ENCODE results near the gene CHST9.
"Not testable (repeated sequence)": the region's sequence is repeated elsewhere in the genome, so short reads cannot be mapped to it uniquely, and the experiment has no call there.

The CHST9 gene, protein sequence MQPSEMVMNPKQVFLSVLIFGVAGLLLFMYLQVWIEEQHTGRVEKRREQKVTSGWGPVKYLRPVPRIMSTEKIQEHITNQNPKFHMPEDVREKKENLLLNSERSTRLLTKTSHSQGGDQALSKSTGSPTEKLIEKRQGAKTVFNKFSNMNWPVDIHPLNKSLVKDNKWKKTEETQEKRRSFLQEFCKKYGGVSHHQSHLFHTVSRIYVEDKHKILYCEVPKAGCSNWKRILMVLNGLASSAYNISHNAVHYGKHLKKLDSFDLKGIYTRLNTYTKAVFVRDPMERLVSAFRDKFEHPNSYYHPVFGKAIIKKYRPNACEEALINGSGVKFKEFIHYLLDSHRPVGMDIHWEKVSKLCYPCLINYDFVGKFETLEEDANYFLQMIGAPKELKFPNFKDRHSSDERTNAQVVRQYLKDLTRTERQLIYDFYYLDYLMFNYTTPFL

DNA sequence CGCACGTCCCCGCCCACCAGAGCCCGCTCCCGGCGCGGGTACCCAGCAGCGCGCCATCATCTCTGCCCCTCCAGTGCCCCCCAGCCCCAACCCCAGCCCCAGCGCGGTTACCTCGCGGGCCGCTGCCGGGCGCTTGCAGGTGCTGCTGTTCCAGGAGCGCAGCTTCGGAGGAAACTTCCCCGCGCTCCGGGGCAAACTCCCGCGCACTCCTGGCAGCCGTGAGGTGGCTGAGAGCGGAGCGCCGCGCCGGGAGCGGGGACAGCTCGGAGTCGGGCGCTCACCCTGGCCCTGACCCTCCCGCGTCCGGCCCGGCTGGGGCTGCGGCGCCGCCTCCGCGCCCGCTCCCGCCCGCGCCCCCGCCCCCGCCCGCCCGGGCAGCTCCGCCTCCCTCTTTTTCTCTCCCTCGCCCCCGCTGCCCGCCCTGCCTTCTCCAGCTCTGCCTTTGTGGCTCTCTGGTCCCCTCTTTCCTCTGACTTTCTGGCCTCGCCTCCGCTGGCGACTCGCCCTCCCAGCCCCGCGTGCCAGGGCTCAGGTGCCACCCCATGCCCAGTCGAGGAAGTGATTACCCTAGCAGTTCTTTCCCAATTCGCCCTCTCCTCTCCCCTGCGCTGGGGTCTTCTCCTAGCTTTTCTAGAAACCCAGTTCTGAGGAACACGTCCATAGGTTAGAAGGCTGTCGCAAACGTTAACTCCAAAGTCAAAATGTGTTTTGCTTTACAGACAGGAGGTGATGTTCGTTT lies at the start of gene CHST9:
Gene CHST9, minus strand, starts transcription at position 284 of the 739 bp plus-strand sequence. CDS start 42,499 bp downstream, outside the sequence.
- in situ Hi-C loops (cut with HindIII; ENCODE audit: low sequenced_read_pairs), result no loop called here

DNA sequence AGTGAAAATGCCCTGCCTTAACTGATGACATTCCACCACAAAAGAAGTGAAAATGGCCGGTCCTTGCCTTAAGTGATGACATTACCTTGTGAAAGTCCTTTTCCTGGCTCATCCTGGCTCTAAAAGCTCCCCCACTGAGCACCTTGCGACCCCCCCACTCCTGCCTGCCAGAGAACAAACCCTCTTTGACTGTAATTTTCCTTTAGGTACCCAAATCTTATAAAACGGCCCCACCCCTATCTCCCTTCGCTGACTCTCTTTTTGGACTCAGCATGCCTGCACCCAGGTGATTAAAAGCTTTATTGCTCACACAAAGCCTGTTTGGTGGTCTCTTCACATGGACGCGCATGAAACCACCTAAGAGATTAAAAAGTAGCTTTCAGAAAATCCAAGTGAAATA lies 47.2 kb upstream of the CHST9 start:
- in situ Hi-C loops (cut with HindIII; ENCODE audit: low sequenced_read_pairs), result not testable (repeated sequence)

DNA sequence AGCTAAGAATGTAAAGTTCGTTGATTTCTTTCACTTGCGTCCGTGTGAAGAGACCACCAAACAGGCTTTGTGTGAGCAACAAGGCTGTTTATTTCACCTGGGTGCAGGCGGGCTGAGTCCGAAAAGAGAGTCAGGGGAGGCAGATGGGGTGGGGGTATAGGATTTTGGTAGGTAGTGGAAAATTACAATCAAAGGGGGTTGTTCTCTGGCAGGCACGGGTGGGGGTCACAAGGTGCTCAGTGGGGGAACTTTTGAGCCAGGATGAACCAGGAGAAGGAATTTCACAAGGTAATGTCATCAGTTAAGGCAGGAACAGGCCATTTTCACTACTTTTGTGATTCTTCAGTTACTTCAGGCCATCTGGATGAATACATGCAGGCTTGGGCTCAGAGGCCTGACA lies 46.6 kb upstream of the CHST9 start:
- in situ Hi-C loops (cut with HindIII; ENCODE audit: low sequenced_read_pairs), result not testable (repeated sequence)

DNA sequence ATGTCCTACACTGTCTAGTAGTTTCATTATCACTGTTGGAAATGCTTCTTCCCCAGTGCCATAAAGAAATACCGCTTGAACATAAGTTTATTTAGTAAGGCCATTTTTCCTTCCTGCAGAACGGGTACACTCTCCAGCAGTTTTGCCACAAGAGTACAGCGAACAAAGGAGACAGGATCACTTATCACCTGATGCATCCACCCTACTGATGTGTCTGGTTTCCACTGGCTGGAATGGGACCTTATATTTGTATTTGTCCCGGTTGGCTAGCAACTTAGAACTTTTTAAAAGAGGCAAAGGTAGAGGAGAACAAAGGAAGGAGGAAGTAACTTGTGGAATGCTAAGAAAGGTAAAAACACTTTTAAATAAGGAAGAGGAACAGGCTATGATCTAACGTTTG lies 46.1 kb upstream of the CHST9 start:
- in situ Hi-C loops (cut with HindIII; ENCODE audit: low sequenced_read_pairs), result not testable (repeated sequence)

DNA sequence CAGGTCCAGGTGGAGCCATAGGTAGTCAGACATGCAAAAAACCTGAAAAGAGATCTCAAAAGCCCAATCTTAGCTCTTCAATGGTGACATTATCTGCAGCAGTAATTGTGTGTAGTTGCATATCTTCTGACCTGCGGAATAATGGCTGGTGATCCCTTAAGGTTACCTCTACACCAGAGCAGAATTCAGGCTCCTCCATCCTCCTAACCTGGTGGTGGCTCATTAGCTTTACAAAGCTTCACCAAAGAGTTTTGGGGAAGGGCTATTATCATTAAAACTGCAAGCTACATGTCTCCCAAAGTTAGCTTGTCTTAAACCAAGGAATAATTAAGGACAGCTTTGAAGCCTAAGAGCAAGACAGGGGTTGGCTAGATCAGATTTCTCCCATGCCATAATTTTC lies 42.6 kb upstream of the CHST9 start:
- in situ Hi-C loops (cut with HindIII; ENCODE audit: low sequenced_read_pairs), result no loop called here

DNA sequence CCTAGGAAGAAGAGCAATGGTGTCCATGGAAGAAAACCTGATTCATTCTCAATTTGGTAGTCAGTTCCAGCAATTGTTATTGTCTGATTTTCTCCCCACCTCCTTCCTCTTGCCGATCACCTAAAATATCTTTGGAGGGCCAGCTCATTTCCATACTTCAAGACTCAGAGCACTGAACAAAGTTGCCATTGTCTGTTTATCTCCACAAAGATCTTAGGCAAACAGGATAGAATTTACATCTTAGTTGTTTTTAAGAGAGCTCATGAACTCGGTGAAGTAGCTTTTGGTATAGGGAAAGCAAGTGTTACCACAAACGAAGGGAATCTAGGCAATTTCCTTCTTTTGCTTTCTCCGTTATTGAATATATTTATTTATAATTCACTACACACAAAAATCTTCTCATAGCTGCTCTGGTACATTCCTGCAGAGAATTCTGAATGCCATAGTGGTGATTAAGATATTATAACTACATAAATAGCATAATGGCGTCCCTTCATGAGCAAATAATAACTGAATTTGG lies 41.5 kb upstream of the CHST9 start:
- in situ Hi-C loops (cut with HindIII; ENCODE audit: low sequenced_read_pairs), result no loop called here

DNA sequence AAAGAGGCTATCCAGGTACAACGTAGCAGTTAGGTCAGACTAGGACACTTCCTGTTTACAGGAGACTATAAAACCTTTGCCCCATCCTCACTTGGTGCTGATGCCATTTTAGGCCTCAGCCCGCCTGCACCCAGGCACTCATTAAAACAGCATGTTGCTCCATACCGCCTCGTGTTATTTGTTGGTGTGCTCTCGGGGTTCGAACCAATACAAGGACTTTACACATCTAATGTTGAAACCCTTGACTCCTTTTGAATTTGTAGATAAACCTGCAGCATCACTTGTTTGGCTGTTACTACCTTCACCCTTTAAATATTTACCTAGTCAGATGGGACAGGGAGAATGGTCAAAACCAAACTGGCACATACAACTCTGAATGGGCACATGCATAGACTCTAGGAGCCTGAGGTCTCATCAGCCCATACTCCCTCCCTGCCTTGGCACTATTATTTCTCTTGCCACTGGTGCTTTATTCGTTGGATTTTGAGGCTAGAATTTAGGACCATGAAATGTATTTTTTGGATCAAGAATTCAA lies 40.9 kb upstream of the CHST9 start:
- in situ Hi-C loops (cut with HindIII; ENCODE audit: low sequenced_read_pairs), result no loop called here

DNA sequence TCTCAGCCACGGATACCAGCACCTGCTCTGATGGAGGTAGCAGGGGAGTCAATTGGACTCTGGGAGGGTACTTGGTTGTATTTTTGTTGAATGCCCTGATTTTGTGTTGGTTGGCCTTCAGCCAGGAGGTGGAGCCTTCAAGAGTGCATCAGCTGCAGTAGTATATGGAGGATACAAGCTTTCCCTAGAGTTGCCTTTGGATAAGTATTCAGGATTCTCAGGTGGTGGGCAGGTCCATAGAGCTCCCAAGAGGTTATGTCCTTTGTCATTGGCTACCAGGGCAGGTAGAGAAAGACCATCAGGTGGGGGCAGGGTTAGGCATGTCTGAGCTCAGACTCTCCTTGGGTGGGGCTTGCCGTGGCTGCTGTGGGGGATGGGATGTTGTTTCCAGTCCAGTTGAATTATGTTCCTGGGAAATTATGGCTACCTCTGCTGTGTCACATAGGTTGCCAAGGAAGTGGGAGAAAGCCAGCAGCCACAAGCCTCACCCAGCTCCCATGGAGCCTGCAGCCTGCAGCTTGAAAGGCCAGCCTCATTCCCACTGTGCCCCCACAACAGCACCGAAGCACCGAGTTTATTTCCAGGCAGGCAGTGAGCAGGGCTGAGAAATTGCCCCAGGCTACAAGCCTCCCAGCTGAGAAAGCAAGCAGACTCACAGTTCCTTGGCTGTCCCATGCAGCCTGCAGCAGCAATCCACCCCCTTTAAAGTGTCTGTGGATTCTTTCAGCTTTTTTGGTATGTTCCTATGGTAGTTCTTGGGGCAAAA lies 38.6 kb upstream of the CHST9 start:
- in situ Hi-C loops (cut with HindIII; ENCODE audit: low sequenced_read_pairs), result no loop called here

DNA sequence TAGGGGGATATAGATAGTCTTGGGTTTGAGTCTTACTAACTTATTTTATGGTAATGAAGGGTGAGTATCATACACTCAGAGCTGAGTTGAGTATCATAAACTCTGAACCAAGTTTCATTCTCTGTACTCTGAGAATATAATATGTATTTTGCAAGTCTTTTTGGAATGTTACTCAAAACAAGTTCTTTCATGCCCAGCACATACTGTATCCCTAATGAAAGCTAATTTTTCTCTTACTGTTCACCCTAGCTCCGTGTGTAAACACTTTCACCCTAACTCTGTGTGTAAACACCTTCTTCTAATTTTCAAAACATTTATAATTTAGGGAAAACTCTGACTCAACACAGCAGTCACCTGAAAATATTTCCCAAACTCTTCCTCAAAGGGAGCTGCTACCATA lies 29.7 kb upstream of the CHST9 start:
- in situ Hi-C loops (cut with HindIII; ENCODE audit: low sequenced_read_pairs), result no loop called here

DNA sequence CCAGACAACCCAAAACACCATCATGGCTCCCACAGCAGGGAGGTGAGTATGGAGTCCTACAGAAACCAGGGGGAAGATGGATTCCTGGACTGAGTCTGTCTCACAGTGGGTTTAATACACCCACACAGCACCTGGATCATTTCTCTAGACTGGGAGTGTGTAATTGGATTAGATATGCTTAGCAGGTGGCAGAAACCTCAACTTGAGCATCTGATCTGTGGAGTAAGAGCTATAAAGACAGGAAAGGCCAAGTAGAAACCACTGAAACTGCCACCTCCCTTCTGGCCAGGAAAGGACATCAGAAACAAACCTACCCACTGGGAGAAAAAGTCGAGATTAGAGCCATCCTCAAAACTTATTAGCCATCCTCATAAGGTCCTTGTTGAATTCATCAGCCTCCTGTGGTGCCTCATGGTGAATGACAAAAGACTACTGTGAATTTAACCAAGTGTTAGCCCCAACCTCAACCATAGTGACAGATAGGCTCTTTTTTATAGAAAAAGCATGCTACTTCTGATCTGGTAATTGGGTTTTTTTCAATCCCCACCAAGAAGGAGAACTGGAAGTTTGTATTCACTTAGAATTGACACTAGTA lies 28.1 kb upstream of the CHST9 start:
- in situ Hi-C loops (cut with HindIII; ENCODE audit: low sequenced_read_pairs), result no loop called here

DNA sequence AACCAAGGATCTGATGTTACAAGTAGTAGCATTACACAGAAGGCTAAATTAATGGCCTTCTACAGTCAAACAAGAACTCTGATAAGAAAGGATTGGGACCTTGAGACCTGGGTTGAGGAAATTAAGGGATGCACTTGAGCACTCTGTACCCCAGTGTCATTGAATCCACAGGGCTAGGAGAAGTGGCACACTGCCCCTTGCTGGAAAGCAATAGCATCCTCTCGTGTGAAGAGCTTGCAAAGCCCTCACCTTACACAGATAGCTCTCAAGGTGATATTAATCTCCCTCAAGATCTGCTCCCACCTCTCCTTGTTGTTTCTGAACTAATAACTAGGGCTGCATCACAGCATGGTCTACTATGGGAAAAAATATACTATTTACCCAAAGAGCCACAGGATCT lies 26.5 kb upstream of the CHST9 start:
- in situ Hi-C loops (cut with HindIII; ENCODE audit: low sequenced_read_pairs), result no loop called here

DNA sequence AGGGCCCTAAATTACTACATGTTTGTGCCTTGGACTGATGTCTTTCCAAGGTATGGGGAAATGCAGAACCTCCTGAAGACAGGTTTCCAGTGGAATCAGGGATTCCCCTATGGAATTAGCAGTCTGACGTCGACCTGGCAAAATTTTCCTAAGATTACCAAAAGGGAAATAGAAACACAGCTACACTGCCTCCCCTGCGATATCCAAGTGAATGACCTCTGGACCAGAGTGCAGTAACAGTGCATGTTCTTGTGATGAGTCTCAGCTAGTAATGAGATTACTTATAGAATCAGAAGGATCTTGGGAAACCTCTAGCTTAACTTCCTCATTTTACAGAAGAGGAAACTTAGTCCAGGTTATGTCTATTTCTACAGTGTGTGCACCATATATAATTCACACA lies 21.3 kb upstream of the CHST9 start:
- in situ Hi-C loops (cut with HindIII; ENCODE audit: low sequenced_read_pairs), result no loop called here

DNA sequence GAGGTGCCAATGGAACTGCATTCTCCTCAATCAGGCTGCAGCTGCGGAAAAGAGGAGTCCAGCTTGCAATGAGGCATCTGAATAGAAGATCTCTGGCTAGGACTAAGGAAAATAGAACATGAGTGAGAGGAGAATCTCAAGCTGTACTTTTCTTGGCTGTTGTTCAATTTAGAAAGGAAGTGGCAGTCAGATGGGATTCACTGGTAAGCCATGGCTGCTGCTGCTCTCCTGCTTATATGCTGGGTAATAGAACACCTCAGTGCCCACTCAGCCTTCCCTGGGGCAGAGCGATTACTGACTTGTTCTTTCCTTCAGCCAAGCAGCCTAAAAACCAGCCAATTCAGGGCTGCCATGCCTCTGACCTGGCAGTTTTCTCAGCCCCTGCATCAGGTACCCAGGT lies 17.6 kb upstream of the CHST9 start:
- in situ Hi-C loops (cut with HindIII; ENCODE audit: low sequenced_read_pairs), result no loop called here

DNA sequence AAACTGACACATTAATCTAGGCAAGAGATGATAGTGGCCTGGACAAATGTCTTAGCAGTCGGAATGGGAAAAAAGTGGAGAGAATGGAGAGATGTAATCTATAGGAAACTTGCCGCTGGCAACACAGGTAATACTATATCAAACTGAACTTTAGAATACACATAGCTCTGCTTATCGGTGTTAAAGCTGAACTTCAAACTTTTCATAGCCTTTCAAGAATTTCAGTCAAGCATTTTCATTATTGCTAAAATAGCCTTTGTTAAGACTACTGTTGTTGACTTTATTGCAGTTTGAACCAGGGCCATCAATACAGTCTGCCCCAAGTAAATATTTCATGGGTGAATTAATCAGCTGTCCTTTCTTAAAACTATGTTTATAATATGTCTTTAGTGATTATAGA lies 12.9 kb upstream of the CHST9 start:
- in situ Hi-C loops (cut with HindIII; ENCODE audit: low sequenced_read_pairs), result no loop called here

DNA sequence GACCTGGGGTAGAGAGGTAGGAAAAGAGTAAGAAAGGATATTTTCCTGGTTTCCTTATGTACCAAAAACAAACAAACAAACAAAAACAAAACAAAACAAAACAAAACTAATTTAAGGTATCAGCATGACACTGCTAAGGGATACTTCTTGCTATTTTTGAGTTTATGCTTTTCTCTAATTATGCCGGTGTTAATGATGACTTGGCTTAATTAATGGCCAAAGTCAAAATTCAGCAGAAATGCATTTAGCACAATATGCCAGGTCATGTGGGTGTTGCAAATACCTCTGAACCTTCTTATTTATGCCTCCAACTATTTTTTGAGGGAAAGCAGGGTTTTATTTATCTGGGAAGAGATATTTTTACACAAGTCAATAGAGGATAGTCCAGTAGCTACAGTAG lies 3.2 kb upstream of the CHST9 start:
- in situ Hi-C loops (cut with HindIII; ENCODE audit: low sequenced_read_pairs), result no loop called here

DNA sequence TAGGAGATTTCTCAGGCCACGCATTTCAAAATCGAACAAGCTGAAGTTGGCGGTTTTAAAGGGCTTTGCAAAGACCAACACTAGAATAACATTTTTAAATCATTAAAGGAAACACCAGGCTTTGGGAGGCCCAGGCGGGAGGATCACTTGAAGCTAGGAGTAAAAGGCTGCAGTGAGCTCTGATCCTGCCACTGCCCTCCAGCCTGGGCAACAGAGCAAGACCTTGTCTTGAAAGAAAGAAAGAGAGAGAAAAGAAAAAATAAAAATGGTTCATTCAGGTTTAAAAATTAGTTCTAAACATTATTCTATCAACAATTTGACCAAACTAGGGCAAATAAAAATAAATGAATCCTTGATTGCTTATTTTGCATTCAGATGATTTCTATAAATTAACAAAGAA lies 789 bp upstream of the CHST9 start:
- in situ Hi-C loops (cut with HindIII; ENCODE audit: low sequenced_read_pairs), result no loop called here

DNA sequence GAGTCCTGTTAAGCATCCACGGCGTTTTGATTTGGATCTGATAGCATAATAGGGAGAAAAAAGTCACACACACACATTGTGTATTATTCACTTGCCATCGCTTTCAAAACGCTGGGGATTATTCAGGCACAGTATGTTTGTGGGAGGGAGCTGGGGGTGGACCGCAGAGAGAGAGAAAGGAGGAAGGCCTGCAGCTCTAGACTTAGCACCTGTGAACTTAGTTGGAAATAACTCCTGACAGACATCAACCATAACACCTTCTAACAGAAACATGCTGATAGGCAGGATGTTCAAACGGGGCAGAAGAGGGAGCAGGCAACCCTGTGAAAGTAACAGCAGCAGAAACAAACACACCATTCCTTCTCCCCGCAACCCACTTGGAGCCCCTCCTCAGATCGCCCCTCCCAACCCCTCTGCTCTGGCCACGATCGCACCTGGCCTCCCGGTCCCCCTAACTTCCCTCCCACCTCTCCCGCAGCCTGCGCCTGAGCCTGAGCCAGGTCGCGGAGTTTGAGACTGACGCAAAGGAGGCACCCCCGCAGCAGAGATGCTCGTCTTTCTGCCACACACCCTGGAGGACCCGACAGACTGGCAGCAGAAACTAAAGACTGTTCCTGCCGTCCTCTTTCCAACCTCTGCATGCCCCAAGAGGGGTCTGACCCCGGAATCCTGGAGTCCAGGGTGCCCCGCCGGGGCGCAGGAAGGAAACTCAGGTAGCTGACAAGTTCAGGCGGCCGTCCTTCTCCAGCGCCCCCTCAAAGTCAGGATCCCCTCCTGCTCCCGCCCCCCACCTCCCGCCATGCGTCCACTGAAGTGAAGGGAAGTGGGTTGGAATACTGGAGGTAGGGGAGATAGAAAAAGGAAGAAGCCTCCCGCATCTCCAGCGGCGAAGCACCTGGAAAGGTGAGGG lies 738 bp downstream of the CHST9 start:
- in situ Hi-C loops (cut with HindIII; ENCODE audit: low sequenced_read_pairs), result no loop called here

DNA sequence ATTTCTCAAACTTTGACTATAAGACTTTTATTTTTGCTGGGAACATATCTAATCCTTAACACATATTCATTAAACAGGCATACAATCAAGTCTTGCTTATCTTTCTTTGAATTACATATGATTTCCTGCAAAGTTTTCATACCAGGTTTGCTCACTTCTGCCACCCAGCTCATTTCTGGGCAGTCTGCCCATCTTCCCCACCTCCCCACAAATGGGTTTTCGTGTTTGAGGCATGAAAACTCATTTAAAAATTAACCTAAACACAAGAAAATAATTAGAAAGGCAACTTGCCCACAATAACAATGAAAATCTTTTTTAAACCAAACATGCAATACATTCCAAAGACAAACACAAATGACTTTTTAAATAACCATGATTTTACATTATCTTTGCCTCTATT lies 3.4 kb downstream of the CHST9 start:
- in situ Hi-C loops (cut with HindIII; ENCODE audit: low sequenced_read_pairs), result no loop called here

DNA sequence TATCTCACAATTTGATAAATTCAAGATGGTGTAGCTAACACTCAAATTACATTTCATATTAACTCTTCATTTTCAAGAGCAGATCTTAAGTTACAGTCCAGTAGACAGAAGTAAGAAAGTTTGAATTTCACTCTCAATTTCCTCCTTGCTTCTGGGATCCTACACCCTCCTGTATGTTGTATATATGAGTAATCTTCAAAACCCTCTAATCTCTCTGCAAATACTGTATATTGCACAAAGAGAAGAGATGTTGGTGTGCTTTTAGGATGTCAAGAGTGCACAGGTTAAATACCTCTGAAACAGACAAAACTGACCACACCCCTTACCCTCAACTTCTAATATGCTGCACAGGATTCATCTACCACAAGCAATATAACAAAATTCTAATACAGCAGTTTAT lies 6.7 kb downstream of the CHST9 start:
- in situ Hi-C loops (cut with HindIII; ENCODE audit: low sequenced_read_pairs), result no loop called here

DNA sequence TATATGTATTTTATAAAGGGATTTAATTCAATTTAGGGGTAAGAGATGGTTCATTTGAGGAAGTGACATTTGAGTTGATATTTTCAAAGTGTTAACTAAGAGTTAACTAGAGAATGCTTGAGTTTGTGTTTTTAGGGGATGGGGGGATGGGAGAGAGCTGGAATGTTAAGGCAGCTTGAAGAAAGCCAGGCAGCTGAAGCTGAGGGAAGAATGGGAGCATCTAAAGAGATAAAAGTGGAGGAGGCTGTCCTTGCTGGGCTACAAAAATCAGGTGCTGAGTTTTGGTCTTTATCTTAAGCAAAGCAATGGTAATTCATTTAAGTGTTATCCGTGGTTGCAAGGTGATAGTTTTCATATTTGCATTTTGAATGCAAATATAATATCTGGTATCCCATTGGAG lies 9.2 kb downstream of the CHST9 start:
- in situ Hi-C loops (cut with HindIII; ENCODE audit: low sequenced_read_pairs), result no loop called here
